K562 (cell line): Measurements from ENCODE around the gene ERRFI1. TPM values are rescaled to one million over a fixed set of nuclear protein-coding genes. Genes with fewer than 3 reads are reported as not detected.

Experiments used
- ATAC-seq: fragments of 200-7000 bp; cut with Tn5 transposase; 3 replicates; pipeline ENCODE4 v1.9.1; 2020; ENCODE audit warnings: moderate library complexity
- BruUV-seq: library from RNA; stranded (reverse); fragments of 400-500 nt; replicated peaks from 2 replicates; lab custom pipeline; 2021; lab: Mats Ljungman, UMichigan
- CTCF ChIA-PET: fragments of 300-600 bp; formaldehyde crosslinking; extraction: SDS; loops from one replicate; lab custom pipeline; 2021; ENCODE audit warnings: low intra/inter-chr PET ratio; lab: Yijun Ruan, JAX
- POLR2A ChIA-PET: fragments of 300-600, 350-650 bp; sonication (Branson Sonifier 250); formaldehyde crosslinking; extraction: SDS; loops from one replicate; lab custom pipeline; 2021; ENCODE audit warnings: antibody characterized with exemption, inconsistent platforms; lab: Yijun Ruan, JAX
- DNase-seq, 4 experiments: peaks; one replicate each; pipeline versions ENCODE4 v3.0.0 to v3.0.0-alpha.2; 2011 to 2018; ENCODE audit warnings: low spot score in 3 of 4, mixed read lengths in 3 of 4; ENCODE audit errors: extremely low read depth in 1 of 4
- FAIRE-seq: peaks from 2 replicates; lab custom pipeline; 2011; peaks lifted over from hg19 to GRCh38; lab: Jason Lieb, UNC
- H2AFZ ChIP-seq: 2 replicates; pipeline ENCODE4 v1.6.0; 2011; ENCODE audit warnings: low read depth, low read length, control low read depth, inconsistent platforms
- H3K27ac ChIP-seq: fragments of 200-600 bp; 3 replicates; pipeline ENCODE4 v1.8.0; 2011; ENCODE audit warnings: low read depth, mild to moderate bottlenecking, control low read depth, inconsistent platforms, low read length, moderate library complexity, mixed read lengths; ENCODE audit errors: extremely low read depth
- H3K27me3 ChIP-seq, 2 experiments: fragments of 300-600 bp in 1 of 2; 2 replicates in 1 of 2; 3 replicates in 1 of 2; pipeline versions ENCODE4 v1.6.0 to v1.8.0; 2011; ENCODE audit warnings: inconsistent platforms in 2 of 2, low read length in 2 of 2, mild to moderate bottlenecking in 1 of 2, mixed read lengths in 1 of 2, moderate library complexity in 1 of 2; ENCODE audit not compliant: control insufficient read depth in 2 of 2, insufficient read depth in 2 of 2
- H3K36me3 ChIP-seq: fragments of 300-600 bp; 3 replicates; pipeline ENCODE4 v1.8.0; 2011; ENCODE audit warnings: mild to moderate bottlenecking, low read length, inconsistent platforms; ENCODE audit not compliant: control insufficient read depth, insufficient read depth
- H3K4me1 ChIP-seq, 2 experiments: fragments of 200-600 bp in 1 of 2; replicated peaks in 1 of 2; 2 replicates in 1 of 2; 3 replicates in 1 of 2; pipeline versions ENCODE4 v1.5.1 to v1.8.0; 2011; ENCODE audit warnings: inconsistent platforms in 2 of 2, low read length in 2 of 2, mild to moderate bottlenecking in 1 of 2, mixed read lengths in 1 of 2, moderate library complexity in 1 of 2; ENCODE audit not compliant: control insufficient read depth in 2 of 2, insufficient read depth in 2 of 2
- H3K4me2 ChIP-seq: 2 replicates; pipeline ENCODE4 v1.6.1; 2011; ENCODE audit warnings: low read length, control low read depth, inconsistent platforms, mixed read lengths; ENCODE audit not compliant: insufficient read depth
- H3K4me3 ChIP-seq: fragments of 200-600 bp; sonication (generic), shearing (Covaris generic); 2 replicates; pipeline ENCODE4 v1.5.1; 2016; ENCODE audit warnings: control low read depth, inconsistent platforms
- H3K79me2 ChIP-seq: fragments of 200-600 bp; 3 replicates; pipeline ENCODE4 v1.8.0; 2011; ENCODE audit warnings: low read length, inconsistent platforms; ENCODE audit not compliant: control insufficient read depth, insufficient read depth
- H3K9ac ChIP-seq, 2 experiments: 2 replicates each; pipeline versions ENCODE4 v1.6.0 to v1.6.1; 2011; ENCODE audit warnings: low read depth in 2 of 2, low read length in 2 of 2, control low read depth in 1 of 2, inconsistent platforms in 1 of 2, mild to moderate bottlenecking in 1 of 2, mixed read lengths in 1 of 2; ENCODE audit not compliant: insufficient read depth in 1 of 2
- H3K9me1 ChIP-seq: one replicate; pipeline ENCODE4 v1.6.0; 2011; ENCODE audit warnings: inconsistent platforms, mild to moderate bottlenecking, low read length, moderate library complexity; ENCODE audit not compliant: control insufficient read depth, insufficient read depth
- H3K9me3 ChIP-seq: replicated peaks from 2 replicates; pipeline ENCODE4 v1.5.1; 2011; ENCODE audit warnings: low read depth, low read length, inconsistent platforms; ENCODE audit not compliant: control insufficient read depth, insufficient read depth
- H4K20me1 ChIP-seq: replicated peaks from 2 replicates; pipeline ENCODE4 v1.6.1; 2011; ENCODE audit warnings: low read length, inconsistent platforms, mixed read lengths; ENCODE audit not compliant: control insufficient read depth, insufficient read depth
- CBX8 ChIP-seq: fragments of 200-600 bp; sonication (generic); IDR thresholded peaks from 2 replicates; pipeline ENCODE4 v1.6.1; 2012; ENCODE audit warnings: borderline replicate concordance, mixed run types, low read depth, mild to moderate bottlenecking, moderate library complexity, mixed read lengths, low read length, control low read depth, inconsistent platforms; ENCODE audit not compliant: poor library complexity, severe bottlenecking; ENCODE audit errors: extremely low read depth
- ESRRA ChIP-seq: fragments of 450-650 bp; IDR thresholded peaks from 2 replicates; pipeline ENCODE4 v1.6.1; 2014; ENCODE audit warnings: low read depth, mild to moderate bottlenecking, moderate library complexity, borderline replicate concordance
- HCFC1 ChIP-seq: IDR thresholded peaks from 2 replicates; pipeline ENCODE4 v1.6.1; 2012; ENCODE audit warnings: low read depth, low read length, improper control_type of control experiment
- SMAD1 ChIP-seq: fragments of 150-350 bp; IDR thresholded peaks from 2 replicates; pipeline ENCODE4 v1.6.1; 2014; ENCODE audit warnings: low read length, low read depth; ENCODE audit not compliant: partially characterized antibody
- ZNF316 ChIP-seq: fragments of 450-650 bp; IDR thresholded peaks from 2 replicates; pipeline ENCODE4 v1.6.1; 2016
- WGBS: fragments of 100-300 bp; shearing (Covaris generic); methylation state at CpG from one replicate; pipeline ENCODE4 v1.1.6; 2016; ENCODE audit warnings: low coverage, mixed read lengths; ENCODE audit not compliant: insufficient coverage; ENCODE audit errors: missing lambda C conversion rate; 5-methylcytosine and 5-hydroxymethylcytosine counted together
- in situ Hi-C: fragments of 300-500 bp; cut with MboI; formaldehyde crosslinking; loops from 4 replicates; pipeline ENCODE4 v1.15.0; 2018; ENCODE audit warnings: inconsistent platforms, mixed read lengths
- intact Hi-C: fragments of 100-400 bp; cut with micrococcal nuclease; formaldehyde crosslinking; loops from 2 replicates; pipeline ENCODE4 v1.14.2; 2022
- polyA plus RNA-seq, 8 experiments: library from polyadenylated mRNA; depleted of rRNA in 4 of 8; stranded (reverse) in 5 of 8; unstranded in 3 of 8; fragments of >200 nt; fragmentation: Nextera tagmentation in 2 of 8; fragmentation: Illumina TruSeq in 1 of 8; extraction: Ambion mirVana in 2 of 8; extraction: Trizol in 1 of 8; gene quantifications; 2 replicates each; pipeline versions ENCODE4 v1.2.1 to v1.2.3, GENCODE V29; 2011 to 2014; ENCODE audit warnings: inconsistent platforms in 1 of 8, missing spikeins in 1 of 8
- total RNA-seq, 7 experiments: library from RNA; depleted of rRNA in 6 of 7; stranded (reverse); fragments of >200 nt in 6 of 7; fragmentation: Illumina TruSeq in 2 of 7; extraction: Trizol in 2 of 7; gene quantifications; 2 replicates each; pipeline versions ENCODE4 v1.2.1 to v1.2.3, GENCODE V29; 2011 to 2021; ENCODE audit warnings: low replicate concordance in 1 of 7
- TF ChIP-seq, protein P1 (sequence below), 2 experiments: fragments of 450-650 bp in 1 of 2; IDR thresholded peaks; 2 replicates each; pipeline ENCODE4 v1.6.1; 2011 to 2017; ENCODE audit warnings: low read depth in 2 of 2, antibody characterized with exemption in 1 of 2, borderline replicate concordance in 1 of 2, low read length in 1 of 2, mild to moderate bottlenecking in 1 of 2, mixed read lengths in 1 of 2; ENCODE audit not compliant: control insufficient read depth in 1 of 2
- TF ChIP-seq, protein P2 (sequence below): fragments of 250-450 bp; sonication (Bioruptor Pico); IDR thresholded peaks from 2 replicates; pipeline ENCODE4 v1.4.0; 2020; ENCODE audit warnings: mild to moderate bottlenecking, moderate library complexity

The ERRFI1 gene
- total and polyA plus RNA-seq, 9 of the 15 experiments (the other 6 are each of a cell fraction or from before 2014, with no cell fraction given), result 0.67 to 4.4 (median 1.1) TPM

DNA sequence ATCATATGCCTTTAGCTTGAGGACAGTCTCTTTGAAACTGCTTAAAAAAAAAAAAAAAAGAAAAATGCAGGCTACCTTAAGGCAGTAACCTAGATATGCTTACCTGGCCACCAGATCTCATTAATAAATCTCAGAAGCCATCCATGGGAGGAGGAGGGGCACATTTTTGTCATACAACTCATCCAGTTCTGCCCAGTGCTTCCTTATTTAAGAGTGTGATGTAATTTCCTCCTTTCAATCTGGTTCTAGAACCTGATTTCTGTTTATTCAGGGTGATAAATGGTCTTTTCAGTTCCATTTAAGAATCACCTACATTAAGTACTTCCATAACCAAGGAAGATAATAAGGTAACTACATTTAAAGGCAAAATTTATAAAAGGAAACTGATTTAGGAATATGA is 6.1 kb downstream of the ERRFI1 start (continued):
- TF ChIP-seq, protein P1, sequence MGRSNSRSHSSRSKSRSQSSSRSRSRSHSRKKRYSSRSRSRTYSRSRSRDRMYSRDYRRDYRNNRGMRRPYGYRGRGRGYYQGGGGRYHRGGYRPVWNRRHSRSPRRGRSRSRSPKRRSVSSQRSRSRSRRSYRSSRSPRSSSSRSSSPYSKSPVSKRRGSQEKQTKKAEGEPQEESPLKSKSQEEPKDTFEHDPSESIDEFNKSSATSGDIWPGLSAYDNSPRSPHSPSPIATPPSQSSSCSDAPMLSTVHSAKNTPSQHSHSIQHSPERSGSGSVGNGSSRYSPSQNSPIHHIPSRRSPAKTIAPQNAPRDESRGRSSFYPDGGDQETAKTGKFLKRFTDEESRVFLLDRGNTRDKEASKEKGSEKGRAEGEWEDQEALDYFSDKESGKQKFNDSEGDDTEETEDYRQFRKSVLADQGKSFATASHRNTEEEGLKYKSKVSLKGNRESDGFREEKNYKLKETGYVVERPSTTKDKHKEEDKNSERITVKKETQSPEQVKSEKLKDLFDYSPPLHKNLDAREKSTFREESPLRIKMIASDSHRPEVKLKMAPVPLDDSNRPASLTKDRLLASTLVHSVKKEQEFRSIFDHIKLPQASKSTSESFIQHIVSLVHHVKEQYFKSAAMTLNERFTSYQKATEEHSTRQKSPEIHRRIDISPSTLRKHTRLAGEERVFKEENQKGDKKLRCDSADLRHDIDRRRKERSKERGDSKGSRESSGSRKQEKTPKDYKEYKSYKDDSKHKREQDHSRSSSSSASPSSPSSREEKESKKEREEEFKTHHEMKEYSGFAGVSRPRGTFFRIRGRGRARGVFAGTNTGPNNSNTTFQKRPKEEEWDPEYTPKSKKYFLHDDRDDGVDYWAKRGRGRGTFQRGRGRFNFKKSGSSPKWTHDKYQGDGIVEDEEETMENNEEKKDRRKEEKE (IDR thresholded peaks at IDR 0.05; ENCODE audit: borderline replicate concordance in 1 of 2, control insufficient read depth in 1 of 2, low read depth in 2 of 2, low read length in 1 of 2), result no peak
- TF ChIP-seq ZNF316 (no peak), HCFC1 (no peak)

DNA sequence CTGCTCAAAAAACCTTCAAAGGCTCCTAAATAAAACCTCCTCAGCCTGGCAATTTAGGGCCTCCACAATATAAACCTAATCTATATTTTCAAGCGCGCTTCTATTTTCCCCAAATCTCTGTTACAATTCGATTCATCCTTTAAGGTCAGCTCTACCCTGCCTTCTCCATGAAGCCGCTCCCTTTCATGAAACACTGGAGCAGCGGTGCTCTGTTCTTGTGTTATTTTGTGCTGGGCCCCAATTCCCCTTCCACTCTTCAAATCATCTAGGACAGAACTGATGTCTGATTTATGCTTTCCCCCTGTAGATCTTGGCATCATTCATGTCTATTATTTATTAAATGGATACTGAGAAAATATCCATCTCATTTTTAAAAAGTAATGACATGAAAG is 6.9 kb downstream of the ERRFI1 start:
- Histone ChIP-seq H3K36me3 (no peaks in the 10 kb centered on the region), H3K79me2 (no peaks in the 10 kb centered on the region), H2AFZ (no peak overlapping the region), H3K4me3 (no peak overlapping the region), H3K27ac (no peak overlapping the region), H3K4me2 (no peak overlapping the region), H3K4me1 (peaks cover 0 to 7% of the 10 kb centered on the region in 2 experiments; a peak in 1 of 5 replicates), H3K27me3 (peaks cover 15 to 20% of the 10 kb centered on the region in 2 experiments), H4K20me1 (no peaks in the 10 kb centered on the region; the same call in 1 of the 2 replicates), H3K9me1 (no peaks in the 10 kb centered on the region), H3K9me3 (no peaks in the 10 kb centered on the region), H3K9ac (no peak overlapping the region)
- TF ChIP-seq, protein P2, sequence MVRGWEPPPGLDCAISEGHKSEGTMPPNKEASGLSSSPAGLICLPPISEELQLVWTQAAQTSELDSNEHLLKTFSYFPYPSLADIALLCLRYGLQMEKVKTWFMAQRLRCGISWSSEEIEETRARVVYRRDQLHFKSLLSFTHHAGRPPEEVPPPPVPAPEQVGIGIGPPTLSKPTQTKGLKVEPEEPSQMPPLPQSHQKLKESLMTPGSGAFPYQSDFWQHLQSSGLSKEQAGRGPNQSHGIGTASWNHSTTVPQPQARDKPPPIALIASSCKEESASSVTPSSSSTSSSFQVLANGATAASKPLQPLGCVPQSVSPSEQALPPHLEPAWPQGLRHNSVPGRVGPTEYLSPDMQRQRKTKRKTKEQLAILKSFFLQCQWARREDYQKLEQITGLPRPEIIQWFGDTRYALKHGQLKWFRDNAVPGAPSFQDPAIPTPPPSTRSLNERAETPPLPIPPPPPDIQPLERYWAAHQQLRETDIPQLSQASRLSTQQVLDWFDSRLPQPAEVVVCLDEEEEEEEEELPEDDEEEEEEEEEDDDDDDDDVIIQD (CRISPR knock-in tag), result no peak
- TF ChIP-seq SMAD1 (no peak), CBX8 (peak; percentile 45), ESRRA (no peak)
- ChIA-PET CTCF (no interaction called here), POLR2A (interaction anchor here (0.7 kb wide), 1 partner anchor 288 kb away, joined by 5 read pairs; no protein-coding TSS in a partner anchor)
- intact Hi-C loops (loop anchor here (5.0 kb wide), 1 partner anchor 352 kb away; no protein-coding TSS in a partner anchor), in situ Hi-C loops (loop anchor here (5.0 to 10.0 kb wide), 2 partner anchors 293 to 354 kb away; no protein-coding TSS in a partner anchor)
- ATAC-seq, result no peak
- 29% methylated on average over 5 of the region's 5 CpGs for WGBS
- no peak for FAIRE-seq
- no peak for DNase-seq
- BruUV-seq, result no TSS peak
